ENCODE results near the gene VPS4B.

DNA sequence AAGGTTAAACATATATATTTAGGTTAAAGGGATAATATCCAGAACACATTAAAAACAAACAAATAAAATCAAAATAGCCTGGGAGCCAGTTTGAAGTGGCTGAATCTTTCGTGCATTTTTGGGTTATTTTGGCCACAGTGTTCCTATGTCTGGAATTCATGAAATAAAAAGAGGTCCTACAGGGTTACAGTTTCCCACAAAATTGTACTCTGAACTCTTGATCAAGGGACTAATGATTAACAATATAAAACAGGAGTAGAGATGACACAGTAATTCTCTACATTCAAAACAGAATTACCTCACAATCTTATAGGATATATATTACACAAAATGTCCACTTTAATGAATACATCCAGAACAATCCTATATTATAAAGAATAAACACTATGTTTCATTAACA is 24.9 kb downstream of the VPS4B start:
- no peak for TF ChIP-seq EZH2 (IDR thresholded peaks at IDR 0.05; ENCODE audit: low read depth)
- TF ChIP-seq, protein P1, sequence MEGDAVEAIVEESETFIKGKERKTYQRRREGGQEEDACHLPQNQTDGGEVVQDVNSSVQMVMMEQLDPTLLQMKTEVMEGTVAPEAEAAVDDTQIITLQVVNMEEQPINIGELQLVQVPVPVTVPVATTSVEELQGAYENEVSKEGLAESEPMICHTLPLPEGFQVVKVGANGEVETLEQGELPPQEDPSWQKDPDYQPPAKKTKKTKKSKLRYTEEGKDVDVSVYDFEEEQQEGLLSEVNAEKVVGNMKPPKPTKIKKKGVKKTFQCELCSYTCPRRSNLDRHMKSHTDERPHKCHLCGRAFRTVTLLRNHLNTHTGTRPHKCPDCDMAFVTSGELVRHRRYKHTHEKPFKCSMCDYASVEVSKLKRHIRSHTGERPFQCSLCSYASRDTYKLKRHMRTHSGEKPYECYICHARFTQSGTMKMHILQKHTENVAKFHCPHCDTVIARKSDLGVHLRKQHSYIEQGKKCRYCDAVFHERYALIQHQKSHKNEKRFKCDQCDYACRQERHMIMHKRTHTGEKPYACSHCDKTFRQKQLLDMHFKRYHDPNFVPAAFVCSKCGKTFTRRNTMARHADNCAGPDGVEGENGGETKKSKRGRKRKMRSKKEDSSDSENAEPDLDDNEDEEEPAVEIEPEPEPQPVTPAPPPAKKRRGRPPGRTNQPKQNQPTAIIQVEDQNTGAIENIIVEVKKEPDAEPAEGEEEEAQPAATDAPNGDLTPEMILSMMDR (conservative IDR thresholded peaks at IDR 0.05), result no peak

Data from PC-9 (cell line).